Liver (tissue), 3 donors: ENCODE measurements around the gene GRIK1.

ENCODE experiments used
- ATF3 ChIP-seq: IDR thresholded peaks from 2 replicates; pipeline ENCODE4 v1.6.1; 2016; ENCODE audit warnings: antibody characterized with exemption
- HNF4G ChIP-seq: IDR thresholded peaks from 2 replicates; pipeline ENCODE4 v1.6.1; 2016; ENCODE audit warnings: antibody characterized with exemption
- REST ChIP-seq: IDR thresholded peaks from 2 replicates; pipeline ENCODE4 v1.6.1; 2016; ENCODE audit warnings: antibody characterized with exemption, mild to moderate bottlenecking
- TAF1 ChIP-seq: conservative IDR thresholded peaks from 2 replicates; pipeline ENCODE4 v1.6.1; 2016; ENCODE audit warnings: antibody characterized with exemption, mild to moderate bottlenecking
- TF ChIP-seq, protein P1 (sequence below): fragments of 150-350 bp; IDR thresholded peaks from 2 replicates; pipeline ENCODE4 v1.5.1; 2017; ENCODE audit warnings: improper control_type of control experiment, low read depth, low read length; ENCODE audit not compliant: missing input control
- donor health status: healthy.
- donor health status: healthy.

- TF ChIP-seq, protein P1, sequence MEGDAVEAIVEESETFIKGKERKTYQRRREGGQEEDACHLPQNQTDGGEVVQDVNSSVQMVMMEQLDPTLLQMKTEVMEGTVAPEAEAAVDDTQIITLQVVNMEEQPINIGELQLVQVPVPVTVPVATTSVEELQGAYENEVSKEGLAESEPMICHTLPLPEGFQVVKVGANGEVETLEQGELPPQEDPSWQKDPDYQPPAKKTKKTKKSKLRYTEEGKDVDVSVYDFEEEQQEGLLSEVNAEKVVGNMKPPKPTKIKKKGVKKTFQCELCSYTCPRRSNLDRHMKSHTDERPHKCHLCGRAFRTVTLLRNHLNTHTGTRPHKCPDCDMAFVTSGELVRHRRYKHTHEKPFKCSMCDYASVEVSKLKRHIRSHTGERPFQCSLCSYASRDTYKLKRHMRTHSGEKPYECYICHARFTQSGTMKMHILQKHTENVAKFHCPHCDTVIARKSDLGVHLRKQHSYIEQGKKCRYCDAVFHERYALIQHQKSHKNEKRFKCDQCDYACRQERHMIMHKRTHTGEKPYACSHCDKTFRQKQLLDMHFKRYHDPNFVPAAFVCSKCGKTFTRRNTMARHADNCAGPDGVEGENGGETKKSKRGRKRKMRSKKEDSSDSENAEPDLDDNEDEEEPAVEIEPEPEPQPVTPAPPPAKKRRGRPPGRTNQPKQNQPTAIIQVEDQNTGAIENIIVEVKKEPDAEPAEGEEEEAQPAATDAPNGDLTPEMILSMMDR = no peak
- TF ChIP-seq REST (no peak), HNF4G (no peak), TAF1 (no peak), ATF3 (no peak)
Measured at GRCh38 chr21:29801122-29801521, 138.7 kb downstream of the GRIK1 start.
